Glutamatergic neuron (in vitro differentiated cells): ENCODE data around the gene CAMTA1. TPM values are rescaled to one million over a fixed set of nuclear protein-coding genes. Genes with fewer than 3 reads are reported as not detected.

ENCODE experiments used
- DNase-seq: peaks from one replicate; pipeline ENCODE4 v3.0.0; 2022
- H3K27ac Mint-ChIP-seq: one replicate; pipeline ENCODE4 v1.8.0; 2020; ENCODE audit warnings: mild to moderate bottlenecking, mixed read lengths, inconsistent platforms; ENCODE audit not compliant: unreplicated experiment
- H3K27me3 Mint-ChIP-seq: one replicate; pipeline ENCODE4 v1.8.0; 2020; ENCODE audit warnings: mild to moderate bottlenecking, moderate library complexity, mixed read lengths, inconsistent platforms; ENCODE audit not compliant: unreplicated experiment
- H3K36me3 Mint-ChIP-seq: one replicate; pipeline ENCODE4 v1.8.0; 2020; ENCODE audit warnings: mild to moderate bottlenecking, mixed read lengths, inconsistent platforms; ENCODE audit not compliant: unreplicated experiment
- H3K4me1 Mint-ChIP-seq: one replicate; pipeline ENCODE4 v1.8.0; 2020; ENCODE audit warnings: mild to moderate bottlenecking, low read depth, mixed read lengths, inconsistent platforms; ENCODE audit not compliant: unreplicated experiment
- H3K4me3 Mint-ChIP-seq: one replicate; pipeline ENCODE4 v1.8.0; 2020; ENCODE audit warnings: mild to moderate bottlenecking, mixed read lengths, inconsistent platforms; ENCODE audit not compliant: unreplicated experiment
- H3K9me3 Mint-ChIP-seq: one replicate; pipeline ENCODE4 v1.8.0; 2020; ENCODE audit warnings: mild to moderate bottlenecking, moderate library complexity, mixed read lengths, inconsistent platforms; ENCODE audit not compliant: unreplicated experiment
- total RNA-seq: library from RNA; stranded (reverse); fragmentation: NEBNext Ultra II Directional; extraction: Animal tissue kit (Norgen Biotek cat#: 25700); gene quantifications from one replicate; pipeline ENCODE4 v1.2.1, GENCODE V29; 2021; ENCODE audit not compliant: unreplicated experiment
- TF ChIP-seq, protein P1 (sequence below): fragments of 200-600 bp; sonication (generic); IDR thresholded peaks from one replicate; pipeline ENCODE4 v1.5.0; 2021; ENCODE audit not compliant: partially characterized antibody, unreplicated experiment

The CAMTA1 gene
- total RNA-seq, 1 donor from 2014 or later: 77.2 TPM

GRCh38 chr1:6774381-6774780, 10.9 kb upstream of the CAMTA1 start:
- Mint-ChIP-seq H3K9me3 (no peaks in the 10 kb centered on the region), H3K4me3 (no peak overlapping the region), H3K27me3 (peaks cover 6% of the 10 kb centered on the region), H3K4me1 (peaks cover 14% of the 10 kb centered on the region), H3K27ac (no peak overlapping the region), H3K36me3 (no peaks in the 10 kb centered on the region)
- TF ChIP-seq, protein P1, sequence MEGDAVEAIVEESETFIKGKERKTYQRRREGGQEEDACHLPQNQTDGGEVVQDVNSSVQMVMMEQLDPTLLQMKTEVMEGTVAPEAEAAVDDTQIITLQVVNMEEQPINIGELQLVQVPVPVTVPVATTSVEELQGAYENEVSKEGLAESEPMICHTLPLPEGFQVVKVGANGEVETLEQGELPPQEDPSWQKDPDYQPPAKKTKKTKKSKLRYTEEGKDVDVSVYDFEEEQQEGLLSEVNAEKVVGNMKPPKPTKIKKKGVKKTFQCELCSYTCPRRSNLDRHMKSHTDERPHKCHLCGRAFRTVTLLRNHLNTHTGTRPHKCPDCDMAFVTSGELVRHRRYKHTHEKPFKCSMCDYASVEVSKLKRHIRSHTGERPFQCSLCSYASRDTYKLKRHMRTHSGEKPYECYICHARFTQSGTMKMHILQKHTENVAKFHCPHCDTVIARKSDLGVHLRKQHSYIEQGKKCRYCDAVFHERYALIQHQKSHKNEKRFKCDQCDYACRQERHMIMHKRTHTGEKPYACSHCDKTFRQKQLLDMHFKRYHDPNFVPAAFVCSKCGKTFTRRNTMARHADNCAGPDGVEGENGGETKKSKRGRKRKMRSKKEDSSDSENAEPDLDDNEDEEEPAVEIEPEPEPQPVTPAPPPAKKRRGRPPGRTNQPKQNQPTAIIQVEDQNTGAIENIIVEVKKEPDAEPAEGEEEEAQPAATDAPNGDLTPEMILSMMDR: no peak
- no peak for DNase-seq

DNA sequence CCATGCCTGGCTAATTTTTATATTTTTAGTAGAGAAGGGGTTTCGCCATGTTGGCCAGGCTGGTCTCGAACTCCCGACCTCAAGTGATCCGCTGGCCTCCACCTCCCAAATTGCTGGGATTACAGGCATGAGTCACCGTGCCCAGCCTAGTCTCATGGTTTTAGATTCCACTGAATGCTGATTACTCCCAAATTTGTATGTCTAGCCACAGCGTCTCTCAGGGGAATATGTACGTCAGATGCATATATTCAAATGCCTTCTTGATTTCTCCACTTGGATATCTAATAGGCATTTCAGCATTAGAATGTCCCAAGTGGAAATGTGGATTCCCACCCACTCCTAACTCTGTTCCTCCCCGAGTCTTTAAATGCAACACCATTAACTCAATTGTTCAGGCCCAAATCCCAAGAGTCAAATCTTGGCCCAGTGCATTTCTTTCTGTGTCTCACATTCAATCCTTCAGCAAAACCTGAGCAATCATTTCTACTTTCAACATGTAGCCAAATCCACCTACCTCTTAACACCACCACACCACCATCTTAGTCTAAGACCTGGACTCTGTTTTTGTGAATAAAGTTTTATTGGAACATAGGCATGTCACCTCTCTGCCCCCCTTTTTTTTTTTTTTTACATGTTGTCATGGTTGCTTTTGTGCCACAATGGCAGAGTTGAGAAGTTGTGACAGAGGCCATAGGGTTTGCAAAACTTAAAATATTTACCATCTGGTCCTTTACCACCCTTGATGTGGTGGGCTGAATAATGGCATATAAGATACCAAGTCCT, 9.8 kb upstream of the CAMTA1 start:
- no peak for DNase-seq
- Mint-ChIP-seq H3K27me3 (peaks cover 6% of the 10 kb centered on the region), H3K4me1 (peaks cover 14% of the 10 kb centered on the region), H3K4me3 (no peak overlapping the region), H3K9me3 (no peaks in the 10 kb centered on the region), H3K27ac (no peak overlapping the region), H3K36me3 (no peaks in the 10 kb centered on the region)
- TF ChIP-seq, protein P1: no peak

GRCh38 chr1:6776389-6776788, 8.9 kb upstream of the CAMTA1 start:
- Mint-ChIP-seq H3K27ac (no peak overlapping the region), H3K9me3 (no peaks in the 10 kb centered on the region), H3K4me3 (no peak overlapping the region), H3K27me3 (peaks cover 6% of the 10 kb centered on the region), H3K36me3 (no peaks in the 10 kb centered on the region), H3K4me1 (peaks cover 8% of the 10 kb centered on the region)
- DNase-seq: no peak
- TF ChIP-seq, protein P1: no peak

- Mint-ChIP-seq H3K4me1 (peaks cover 3% of the 10 kb centered on the region), H3K9me3 (no peaks in the 10 kb centered on the region), H3K36me3 (no peaks in the 10 kb centered on the region), H3K4me3 (no peak overlapping the region), H3K27me3 (peaks cover 6% of the 10 kb centered on the region), H3K27ac (no peak overlapping the region)
- no peak for DNase-seq
- TF ChIP-seq, protein P1: no peak
Measured at GRCh38 chr1:6776895-6777294, 8.4 kb upstream of the CAMTA1 start.

- TF ChIP-seq, protein P1: no peak
- no peaks in the 10 kb centered on the region for H3K9me3 Mint-ChIP-seq
- H3K36me3 Mint-ChIP-seq: no peaks in the 10 kb centered on the region
- H3K27me3 Mint-ChIP-seq: peaks cover 6% of the 10 kb centered on the region
- no peaks in the 10 kb centered on the region for H3K4me1 Mint-ChIP-seq
- H3K4me3 Mint-ChIP-seq: no peak overlapping the region
- DNase-seq: no peak
- no peak overlapping the region for H3K27ac Mint-ChIP-seq
Measured at GRCh38 chr1:6777813-6778212, 7.4 kb upstream of the CAMTA1 start.
